GM21526 (cell line): Measurements from ENCODE around the gene ELOVL1.
A peak's percentile ranks its signal among the peaks of the same experiment; 100 is the strongest.
"Not testable (repeated sequence)": the region's sequence is repeated elsewhere in the genome, so short reads cannot be mapped to it uniquely, and the experiment has no call there.

Experiments used
- ATAC-seq: cut with Tn5 transposase; IDR thresholded peaks from one replicate; pipeline ENCODE4 v1.9.1; 2021; ENCODE audit warnings: moderate library complexity; ENCODE audit not compliant: unreplicated experiment, low FRiP score

ELOVL1 gene

DNA sequence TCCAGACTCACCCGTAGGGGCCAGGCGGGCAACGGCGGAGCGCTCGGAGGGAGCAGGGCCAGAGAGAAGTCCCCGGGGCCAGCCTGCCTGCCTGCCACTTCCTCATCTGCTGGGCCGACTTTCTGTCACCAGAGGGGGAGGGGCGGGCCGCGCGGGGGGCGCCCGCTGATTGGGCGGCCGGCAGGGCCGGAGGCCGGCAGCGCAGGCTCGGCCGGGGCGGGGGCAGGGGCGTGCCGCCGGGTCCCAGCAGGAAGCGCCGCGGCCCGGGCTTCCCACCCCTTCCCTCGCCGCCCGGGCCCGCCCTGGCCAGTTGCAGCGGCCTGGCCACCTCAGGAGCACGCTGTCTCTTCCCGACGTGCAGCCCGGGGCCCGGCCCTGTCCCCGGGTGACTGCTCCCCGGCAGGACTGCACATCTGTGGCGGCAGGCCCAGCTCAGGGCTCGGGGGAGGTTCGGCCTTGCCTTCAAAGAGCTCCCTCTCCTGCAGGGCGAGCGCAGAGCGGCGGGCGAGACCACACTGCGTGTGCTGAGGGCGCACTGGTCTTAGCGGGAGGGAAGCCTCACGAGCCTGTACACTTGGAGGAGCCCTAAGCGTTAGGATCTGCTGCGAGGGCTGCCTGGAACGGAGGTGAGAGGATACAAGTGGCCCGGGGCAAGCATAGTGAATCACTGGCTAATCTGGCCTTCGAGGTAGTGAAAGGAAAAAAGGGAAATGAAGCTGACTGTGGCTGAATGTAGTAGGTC lies at the start of gene ELOVL1:
TSS of gene ELOVL1 (minus strand) at position 108 of the 742 bp plus-strand sequence. CDS start 2,402 bp downstream, outside the sequence.
- ATAC-seq, result peak; percentile 61

- no peak for ATAC-seq
Observed at GRCh38 chr1:43415901-43416300, 48.1 kb upstream of the ELOVL1 start.

- no peak for ATAC-seq
Observed at GRCh38 chr1:43414634-43415223, 46.9 kb upstream of the ELOVL1 start.

DNA sequence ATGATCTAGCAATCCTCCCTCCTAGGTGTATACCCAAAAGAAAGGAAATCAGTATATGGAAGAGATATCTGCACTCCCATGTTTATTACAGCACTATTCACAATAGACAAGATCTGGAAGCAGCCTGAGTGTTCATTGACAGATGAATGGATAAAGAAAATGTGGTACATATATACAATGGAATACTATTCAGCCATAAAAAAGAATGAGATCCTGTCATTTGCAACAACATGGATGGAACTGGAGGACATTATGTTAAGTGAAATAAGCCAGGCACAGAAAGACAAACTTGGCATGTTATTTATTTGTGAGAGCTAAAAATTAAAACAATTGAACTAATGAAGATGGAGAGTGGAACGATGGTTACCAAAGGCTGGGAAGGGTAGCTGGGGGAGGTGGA lies 45.6 kb upstream of the ELOVL1 start:
- ATAC-seq, result not testable (repeated sequence)

- no peak for ATAC-seq
Observed at GRCh38 chr1:43410571-43410970, 42.8 kb upstream of the ELOVL1 start.

DNA sequence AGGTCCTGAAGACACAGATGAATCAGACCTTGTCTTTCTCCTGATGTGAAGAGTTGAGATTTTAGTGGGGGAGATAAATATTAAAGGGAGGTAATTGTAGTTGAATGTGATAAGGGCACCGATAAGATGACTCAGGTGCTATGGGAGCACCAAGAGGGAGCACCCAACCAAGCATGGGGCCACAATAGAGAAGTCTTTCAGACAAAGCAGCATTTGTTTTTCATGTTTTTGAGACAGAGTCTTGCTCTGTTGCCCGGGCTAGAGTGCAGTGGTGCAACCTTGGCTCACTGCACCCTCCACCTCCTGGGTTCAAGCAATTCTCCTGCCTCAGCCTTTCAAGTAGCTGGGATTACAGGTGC lies 38.0 kb upstream of the ELOVL1 start:
- no peak for ATAC-seq

DNA sequence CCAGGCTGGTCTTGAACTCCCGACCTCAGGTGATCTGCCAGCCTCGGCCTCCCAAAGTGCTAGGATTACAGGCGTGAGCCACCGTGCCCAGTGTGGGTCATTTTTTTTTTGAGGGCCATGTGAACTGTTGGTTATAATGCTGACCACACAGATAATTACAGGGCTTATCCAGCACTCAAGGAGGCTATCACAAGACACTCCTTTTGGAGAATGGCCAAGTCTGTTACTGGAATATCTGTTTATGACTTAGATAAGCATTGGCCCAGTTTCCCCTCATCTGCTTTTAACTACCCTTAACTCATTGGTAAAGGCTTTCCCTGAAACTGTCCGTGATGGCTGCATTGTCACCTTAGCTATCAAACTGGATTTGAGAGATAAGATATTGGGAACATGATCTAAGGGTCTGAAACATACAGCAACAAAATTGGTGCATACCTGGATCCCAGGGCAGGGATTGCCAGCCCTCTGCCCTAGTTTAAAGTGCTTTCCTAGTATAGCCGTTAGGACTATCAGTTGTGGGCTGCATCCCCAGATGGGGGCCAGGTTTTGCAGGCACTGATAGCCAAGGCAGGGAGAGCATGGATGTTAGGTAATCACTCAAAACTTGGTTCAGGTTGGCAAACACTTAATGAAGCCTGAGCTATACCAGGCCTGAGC lies 37.5 kb upstream of the ELOVL1 start:
- ATAC-seq, result no peak

GRCh38 chr1:43404353-43404752 lies 36.5 kb upstream of the ELOVL1 start:
- ATAC-seq, result no peak

- no peak for ATAC-seq
Observed at GRCh38 chr1:43402089-43402865, 34.5 kb upstream of the ELOVL1 start.

DNA sequence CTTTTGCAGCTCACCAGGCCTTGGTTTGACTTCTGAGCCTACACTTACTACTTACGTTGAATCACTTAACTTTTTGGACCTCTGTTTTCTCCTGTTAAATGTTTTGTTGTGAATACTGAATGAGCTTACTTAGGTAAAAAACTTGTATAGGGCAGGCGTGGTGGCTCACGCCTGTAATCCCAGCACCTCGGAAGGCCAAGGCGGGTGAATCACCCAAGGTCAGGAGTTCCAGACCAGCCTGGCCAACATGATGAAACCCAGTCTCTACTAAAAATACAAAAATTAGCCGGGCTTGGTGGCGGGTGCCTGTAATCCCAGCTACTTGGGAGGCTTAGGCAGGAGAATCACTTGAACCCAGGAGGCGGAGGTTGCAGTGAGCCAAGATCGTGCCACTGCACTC lies 32.6 kb upstream of the ELOVL1 start:
- ATAC-seq, result not testable (repeated sequence)

- no peak for ATAC-seq
Observed at GRCh38 chr1:43398227-43398626, 30.4 kb upstream of the ELOVL1 start.

- ATAC-seq, result no peak
Observed at GRCh38 chr1:43396059-43396458, 28.2 kb upstream of the ELOVL1 start.

GRCh38 chr1:43395523-43395922 lies 27.7 kb upstream of the ELOVL1 start:
- no peak for ATAC-seq

GRCh38 chr1:43392702-43393101 lies 24.9 kb upstream of the ELOVL1 start:
- no peak for ATAC-seq

- peak; percentile 78 for ATAC-seq
Observed at GRCh38 chr1:43389326-43390313, 21.8 kb upstream of the ELOVL1 start, which contains the start of the genes MED8 and SZT2. MED8 (minus strand) TSS chr1:43389800; CDS start chr1:43389764, 36 bp downstream. SZT2 (plus strand) TSS chr1:43389899; CDS start chr1:43389969, 70 bp downstream.

DNA sequence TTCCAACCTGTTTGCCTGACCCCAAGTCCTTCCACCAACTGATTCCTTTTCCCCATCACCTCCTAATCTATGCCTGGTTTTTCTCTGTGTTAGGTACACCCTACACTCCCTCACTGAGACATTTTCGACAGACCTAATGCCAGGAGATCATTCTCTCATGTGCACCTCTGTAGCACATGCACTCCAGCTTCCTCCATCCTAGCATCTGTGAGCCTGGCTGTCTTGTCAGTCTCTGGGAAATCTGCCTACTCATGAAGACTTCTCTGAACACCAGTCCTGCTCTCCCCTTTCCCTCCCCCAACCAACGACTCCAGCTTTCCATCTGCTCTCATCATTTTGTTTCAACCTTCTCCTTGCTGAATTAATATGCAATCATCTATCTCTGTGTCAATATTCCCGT lies 20.8 kb upstream of the ELOVL1 start:
- ATAC-seq, result no peak

GRCh38 chr1:43387976-43388599 lies 20.3 kb upstream of the ELOVL1 start:
- no peak for ATAC-seq

DNA sequence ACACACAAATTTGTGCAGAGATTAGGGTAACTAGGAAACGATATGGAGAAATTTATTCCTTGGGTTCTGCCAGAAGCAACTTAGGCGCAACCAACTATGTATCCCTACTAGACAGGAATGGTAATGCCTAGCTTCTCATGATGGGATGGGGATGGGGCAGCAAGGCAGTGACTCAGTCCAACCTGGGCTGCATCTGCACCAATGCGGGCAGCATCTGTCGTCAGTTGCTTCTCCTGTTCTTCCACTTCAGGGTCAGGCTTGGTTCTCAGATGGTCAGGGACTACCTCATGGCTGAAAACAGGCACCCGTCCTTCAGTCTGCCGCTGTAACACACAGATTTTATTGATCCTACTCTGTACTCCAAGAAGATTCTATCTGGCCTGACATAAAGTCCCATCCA lies 18.9 kb upstream of the ELOVL1 start:
- ATAC-seq, result no peak

GRCh38 chr1:43383449-43383848 lies 15.6 kb upstream of the ELOVL1 start:
- no peak for ATAC-seq
